ENCODE measurements around the gene LIPT2.

LIPT2 gene

DNA sequence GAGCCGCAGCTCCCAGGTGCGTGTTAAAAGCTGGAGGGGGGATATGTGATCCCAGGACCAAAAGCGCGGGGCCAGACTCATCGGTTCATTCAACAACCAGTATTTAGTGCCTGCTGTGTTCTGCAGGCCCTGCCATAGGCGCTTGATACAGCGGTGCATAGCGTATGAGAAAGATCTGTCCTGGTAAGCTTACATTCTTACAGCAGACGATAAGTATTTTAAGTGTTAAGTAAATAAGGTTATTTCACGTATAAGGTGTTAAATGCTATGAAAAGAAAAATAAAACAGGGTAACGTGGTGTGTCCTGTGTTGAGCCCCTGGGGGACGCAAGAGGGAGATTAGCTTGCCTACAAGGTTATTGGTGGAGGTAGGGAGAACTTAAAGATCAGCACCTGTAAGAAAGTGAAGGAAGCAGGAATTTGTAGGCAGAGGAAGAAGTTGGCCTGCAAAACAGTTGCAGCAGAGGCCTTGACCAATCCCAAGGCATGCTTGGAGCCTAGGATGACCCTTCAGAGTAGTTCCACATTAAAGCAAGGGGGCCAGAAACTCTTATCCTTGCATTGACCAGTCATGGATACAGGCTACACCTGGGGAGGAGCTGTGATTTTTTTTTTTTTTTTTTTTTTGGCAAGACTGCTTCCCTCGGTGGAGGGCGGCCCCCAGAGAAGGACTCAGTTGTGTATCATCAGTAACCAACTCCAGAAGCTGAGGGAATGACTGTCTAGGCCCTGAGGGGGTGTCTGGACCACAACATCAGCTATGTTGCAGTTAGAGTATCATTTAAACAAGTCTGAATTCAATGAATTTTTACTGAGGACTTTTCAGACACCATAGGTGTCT lies 487 bp upstream of the LIPT2 start:
- TF ChIP-seq, protein P1, sequence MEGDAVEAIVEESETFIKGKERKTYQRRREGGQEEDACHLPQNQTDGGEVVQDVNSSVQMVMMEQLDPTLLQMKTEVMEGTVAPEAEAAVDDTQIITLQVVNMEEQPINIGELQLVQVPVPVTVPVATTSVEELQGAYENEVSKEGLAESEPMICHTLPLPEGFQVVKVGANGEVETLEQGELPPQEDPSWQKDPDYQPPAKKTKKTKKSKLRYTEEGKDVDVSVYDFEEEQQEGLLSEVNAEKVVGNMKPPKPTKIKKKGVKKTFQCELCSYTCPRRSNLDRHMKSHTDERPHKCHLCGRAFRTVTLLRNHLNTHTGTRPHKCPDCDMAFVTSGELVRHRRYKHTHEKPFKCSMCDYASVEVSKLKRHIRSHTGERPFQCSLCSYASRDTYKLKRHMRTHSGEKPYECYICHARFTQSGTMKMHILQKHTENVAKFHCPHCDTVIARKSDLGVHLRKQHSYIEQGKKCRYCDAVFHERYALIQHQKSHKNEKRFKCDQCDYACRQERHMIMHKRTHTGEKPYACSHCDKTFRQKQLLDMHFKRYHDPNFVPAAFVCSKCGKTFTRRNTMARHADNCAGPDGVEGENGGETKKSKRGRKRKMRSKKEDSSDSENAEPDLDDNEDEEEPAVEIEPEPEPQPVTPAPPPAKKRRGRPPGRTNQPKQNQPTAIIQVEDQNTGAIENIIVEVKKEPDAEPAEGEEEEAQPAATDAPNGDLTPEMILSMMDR (IDR thresholded peaks at IDR 0.05; ENCODE audit: unreplicated experiment in 3 of 3) = no peak
- Mint-ChIP-seq H3K36me3 (ENCODE audit: low read depth) (peaks cover 37% of the 10 kb centered on the region), H3K4me3 (peak overlapping the region; percentile 81 to 85 (median 81))

DNA sequence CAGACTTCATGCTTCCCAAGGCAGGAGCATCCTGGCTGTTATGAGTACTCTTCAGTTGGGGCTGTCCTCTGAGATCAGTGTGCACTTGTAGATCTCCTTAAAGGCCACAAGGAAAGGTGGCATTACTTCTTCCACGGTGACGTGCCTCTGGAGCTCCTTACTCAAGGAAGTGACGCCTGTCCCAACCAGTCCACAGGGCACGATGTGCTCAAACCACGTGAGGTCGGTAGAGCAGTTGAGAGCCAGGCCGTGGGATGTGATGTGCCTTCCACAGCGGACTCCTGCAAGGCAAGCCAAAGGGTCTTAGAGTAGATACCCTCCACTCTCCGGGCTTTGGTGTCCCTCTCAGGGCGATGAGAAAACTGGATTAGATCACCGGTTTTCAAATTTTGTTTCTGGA lies 1.4 kb downstream of the LIPT2 start:
- TF ChIP-seq, protein P1 (IDR thresholded peaks at IDR 0.05; ENCODE audit: unreplicated experiment in 3 of 3) = no peak
- Mint-ChIP-seq H3K27ac (peak overlapping the region; percentile 53 to 79 (median 64)), H3K4me3 (peak overlapping the region; percentile 62 to 85 (median 83)), H3K9me3 (peaks cover 20% of the 10 kb centered on the region), H3K36me3 (ENCODE audit: low read depth) (peaks cover 29% of the 10 kb centered on the region), H3K27me3 (ENCODE audit: low read depth) (no peaks in the 10 kb centered on the region), H3K4me1 (peaks cover 18% of the 10 kb centered on the region)

More for the DNA sequence above, 487 bp upstream of the LIPT2 start:
- peaks cover 28% of the 10 kb centered on the region for H3K9me3 Mint-ChIP-seq
- no peaks in the 10 kb centered on the region for H3K27me3 Mint-ChIP-seq (ENCODE audit: low read depth)
- H3K27ac Mint-ChIP-seq = peak overlapping the region; percentile 59 to 85 (median 84)
- H3K4me1 Mint-ChIP-seq = peaks cover 18% of the 10 kb centered on the region

DNA sequence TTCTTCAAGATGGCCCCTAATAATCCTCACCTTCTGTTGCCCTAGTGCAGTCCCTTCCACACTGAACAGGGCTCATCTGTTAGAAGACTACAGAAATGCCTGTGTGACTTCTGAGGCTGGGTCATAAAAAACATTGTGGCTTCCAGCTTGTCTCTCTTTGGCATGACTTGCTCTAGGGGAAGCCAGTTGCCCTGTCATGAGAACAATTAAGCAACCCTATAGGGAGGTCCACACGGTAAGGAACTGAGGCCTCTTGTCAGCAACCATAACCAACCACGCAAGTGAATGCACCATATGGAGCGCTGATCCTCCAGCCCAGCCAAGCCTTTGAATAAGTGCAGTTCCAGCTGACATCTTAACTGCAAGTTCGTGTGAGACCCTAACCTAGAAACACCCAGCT lies 2.6 kb downstream of the LIPT2 start:
- Mint-ChIP-seq H3K27me3 (ENCODE audit: low read depth) (no peaks in the 10 kb centered on the region), H3K36me3 (ENCODE audit: low read depth) (peaks cover 20% of the 10 kb centered on the region), H3K4me1 (peaks cover 18% of the 10 kb centered on the region), H3K27ac (peak overlapping the region in 1 of 3 experiments; percentile 54), H3K4me3 (peak overlapping the region in 2 of 3 experiments; percentile 38 to 63), H3K9me3 (peaks cover 10% of the 10 kb centered on the region)
- TF ChIP-seq, protein P1 (IDR thresholded peaks at IDR 0.05; ENCODE audit: unreplicated experiment in 3 of 3) = no peak

DNA sequence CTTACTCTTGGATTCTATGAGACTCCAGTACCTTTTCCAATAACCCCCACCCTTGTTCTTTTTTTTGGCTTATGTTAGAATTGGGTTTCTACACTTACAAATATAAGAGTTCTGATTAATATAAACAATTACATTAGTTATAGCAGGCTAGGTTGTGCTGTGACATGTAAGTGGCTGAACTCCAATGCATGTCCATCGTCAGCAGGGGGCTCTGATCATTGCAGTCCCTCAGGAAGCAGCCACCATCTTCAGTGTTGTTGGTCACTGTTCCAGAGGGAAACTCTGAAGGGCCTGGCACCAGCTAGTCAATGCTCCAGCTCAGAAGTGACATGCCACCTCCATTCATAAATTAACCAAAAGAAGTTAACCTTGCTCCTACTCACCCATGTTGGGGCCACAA lies 5.6 kb downstream of the LIPT2 start:
- H3K4me3 Mint-ChIP-seq = no peak overlapping the region
- peaks cover 1% of the 10 kb centered on the region for H3K36me3 Mint-ChIP-seq (ENCODE audit: low read depth)
- TF ChIP-seq, protein P1 (IDR thresholded peaks at IDR 0.05; ENCODE audit: unreplicated experiment in 3 of 3) = no peak
- no peak overlapping the region for H3K27ac Mint-ChIP-seq
- H3K27me3 Mint-ChIP-seq (ENCODE audit: low read depth) = no peaks in the 10 kb centered on the region
- H3K9me3 Mint-ChIP-seq = no peaks in the 10 kb centered on the region
- H3K4me1 Mint-ChIP-seq = peaks cover 10% of the 10 kb centered on the region

DNA sequence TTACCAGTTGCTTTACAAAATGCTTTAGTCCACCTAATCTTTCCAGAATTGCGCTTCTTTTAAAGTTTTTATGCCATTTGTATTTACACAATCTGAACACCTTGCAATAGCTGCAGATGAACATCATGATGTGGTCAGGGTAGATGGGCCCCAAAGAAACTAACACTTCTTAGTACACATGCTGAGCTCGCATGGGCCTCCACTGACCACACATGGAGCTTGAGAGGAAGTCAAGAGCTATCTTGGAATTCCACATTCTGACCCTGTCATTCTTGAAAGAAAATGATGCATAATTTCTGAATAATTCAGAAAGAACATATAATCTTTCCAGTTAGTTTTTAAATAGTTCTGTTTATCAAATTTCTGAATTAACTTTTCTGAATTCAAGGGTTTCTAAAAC lies 7.7 kb downstream of the LIPT2 start:
- Mint-ChIP-seq H3K4me3 (no peak overlapping the region), H3K4me1 (no peaks in the 10 kb centered on the region), H3K36me3 (ENCODE audit: low read depth) (no peaks in the 10 kb centered on the region), H3K27ac (no peak overlapping the region), H3K27me3 (ENCODE audit: low read depth) (no peaks in the 10 kb centered on the region), H3K9me3 (no peaks in the 10 kb centered on the region)
- TF ChIP-seq, protein P1 (IDR thresholded peaks at IDR 0.05; ENCODE audit: unreplicated experiment in 3 of 3) = no peak

Measured in nephron (organoid).